ENCODE measurements around the gene ACBD6. TPM values are rescaled to one million over a fixed set of nuclear protein-coding genes. Genes with fewer than 3 reads are reported as not detected.

The ACBD6 gene
- total and polyA plus RNA-seq, 10 of the 15 experiments (the other 5 are each of a cell fraction or from before 2014, with no cell fraction given): 15.0 to 67.3 (median 55.0) TPM

DNA sequence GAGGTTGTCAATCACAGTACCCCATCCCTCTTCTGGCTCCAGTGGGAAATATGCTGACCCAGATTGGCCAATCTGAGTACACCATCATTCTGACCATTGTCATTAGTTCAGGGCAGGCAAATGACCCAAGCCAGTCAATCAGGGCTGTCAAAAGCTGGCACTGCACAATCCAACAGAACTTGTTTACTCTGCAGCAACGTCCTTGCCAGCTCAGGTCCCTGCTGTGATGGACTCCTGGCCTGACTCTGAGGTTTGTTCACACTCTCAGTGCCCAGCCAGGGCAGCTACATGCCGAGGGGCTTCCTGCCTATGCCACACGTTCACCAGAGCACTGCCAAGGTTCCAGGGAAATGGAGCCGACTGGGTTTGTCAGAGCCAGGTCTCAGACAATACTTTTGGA lies 41.7 kb upstream of the ACBD6 start:
- Histone ChIP-seq H3K4me3 (no peak overlapping the region), H3K36me3 (ENCODE audit: control insufficient read depth in 2 of 2, insufficient read depth in 2 of 2, low read length in 1 of 2) (no peaks in the 10 kb centered on the region), H3K27me3 (replicated peaks in 1 of 2; ENCODE audit: control insufficient read depth in 2 of 2, insufficient read depth in 2 of 2, low read length in 1 of 2) (no peaks in the 10 kb centered on the region; a peak in 1 of 4 replicates), H2AFZ (ENCODE audit: control insufficient read depth, low read depth, low read length) (no peak overlapping the region), H3K27ac (ENCODE audit: control insufficient read depth, insufficient read depth) (no peak overlapping the region), H3K9me3 (replicated peaks; ENCODE audit: control insufficient read depth, insufficient read depth, low read length) (no peaks in the 10 kb centered on the region), H3K4me2 (ENCODE audit: control insufficient read depth, insufficient read depth) (no peak overlapping the region), H3K9ac (ENCODE audit: control insufficient read depth, insufficient read depth, low read length) (no peak overlapping the region), H3K79me2 (ENCODE audit: control insufficient read depth, insufficient read depth, low read length) (no peaks in the 10 kb centered on the region), H4K20me1 (ENCODE audit: control insufficient read depth, insufficient read depth) (no peaks in the 10 kb centered on the region), H3K4me1 (ENCODE audit: control insufficient read depth, insufficient read depth, low read length) (no peaks in the 10 kb centered on the region)
- BruUV-seq (replicated peaks): no TSS peak
- ChIA-PET POLR2A (no interaction called here), RAD21 (ENCODE audit: unreplicated experiment) (no interaction called here), CTCF (interaction anchor here (2.3 kb wide), 1 partner anchor 11 kb away, joined by 11 read pairs; no protein-coding TSS in a partner anchor), SMC1A (ENCODE audit: uncharacterized antibody, unreplicated experiment) (interaction anchor here (1.5 to 1.6 kb wide), 2 partner anchors 10 to 318 kb away, joined by 4 read pairs; no protein-coding TSS in a partner anchor)
- intact Hi-C loops (cut with micrococcal nuclease; ENCODE audit: unreplicated experiment): no loop called here
- in situ Hi-C loops (cut with MboI): no loop called here
- no peak for DNase-seq (ENCODE audit: low read depth, low spot score)
- no peak for ATAC-seq
- FAIRE-seq: no peak
- WGBS (ENCODE audit: insufficient coverage, insufficient replicate concordance, low lambda C conversion rate, missing lambda C conversion rate): 21% methylated on average over 4 of the region's 4 CpGs
- TF ChIP-seq SREBF2 (IDR thresholded peaks at IDR 0.05; ENCODE audit: low read length): no peak
- no peak for TF ChIP-seq YBX1 (IDR thresholded peaks at IDR 0.05)
- TF ChIP-seq RBBP5 (conservative IDR thresholded peaks at IDR 0.05): no peak
- no peak for TF ChIP-seq SIN3A (IDR thresholded peaks at IDR 0.05; ENCODE audit: low read depth, low read length)
- TF ChIP-seq RELA (IDR thresholded peaks at IDR 0.05; ENCODE audit: borderline replicate concordance, partially characterized antibody): no peak
- TF ChIP-seq ZBED1 (IDR thresholded peaks at IDR 0.05; ENCODE audit: borderline replicate concordance): no peak
- TF ChIP-seq NR2C1 (IDR thresholded peaks at IDR 0.05): no peak
- no peak for TF ChIP-seq CREM (IDR thresholded peaks at IDR 0.05; ENCODE audit: low read depth)
- TF ChIP-seq, protein P1, sequence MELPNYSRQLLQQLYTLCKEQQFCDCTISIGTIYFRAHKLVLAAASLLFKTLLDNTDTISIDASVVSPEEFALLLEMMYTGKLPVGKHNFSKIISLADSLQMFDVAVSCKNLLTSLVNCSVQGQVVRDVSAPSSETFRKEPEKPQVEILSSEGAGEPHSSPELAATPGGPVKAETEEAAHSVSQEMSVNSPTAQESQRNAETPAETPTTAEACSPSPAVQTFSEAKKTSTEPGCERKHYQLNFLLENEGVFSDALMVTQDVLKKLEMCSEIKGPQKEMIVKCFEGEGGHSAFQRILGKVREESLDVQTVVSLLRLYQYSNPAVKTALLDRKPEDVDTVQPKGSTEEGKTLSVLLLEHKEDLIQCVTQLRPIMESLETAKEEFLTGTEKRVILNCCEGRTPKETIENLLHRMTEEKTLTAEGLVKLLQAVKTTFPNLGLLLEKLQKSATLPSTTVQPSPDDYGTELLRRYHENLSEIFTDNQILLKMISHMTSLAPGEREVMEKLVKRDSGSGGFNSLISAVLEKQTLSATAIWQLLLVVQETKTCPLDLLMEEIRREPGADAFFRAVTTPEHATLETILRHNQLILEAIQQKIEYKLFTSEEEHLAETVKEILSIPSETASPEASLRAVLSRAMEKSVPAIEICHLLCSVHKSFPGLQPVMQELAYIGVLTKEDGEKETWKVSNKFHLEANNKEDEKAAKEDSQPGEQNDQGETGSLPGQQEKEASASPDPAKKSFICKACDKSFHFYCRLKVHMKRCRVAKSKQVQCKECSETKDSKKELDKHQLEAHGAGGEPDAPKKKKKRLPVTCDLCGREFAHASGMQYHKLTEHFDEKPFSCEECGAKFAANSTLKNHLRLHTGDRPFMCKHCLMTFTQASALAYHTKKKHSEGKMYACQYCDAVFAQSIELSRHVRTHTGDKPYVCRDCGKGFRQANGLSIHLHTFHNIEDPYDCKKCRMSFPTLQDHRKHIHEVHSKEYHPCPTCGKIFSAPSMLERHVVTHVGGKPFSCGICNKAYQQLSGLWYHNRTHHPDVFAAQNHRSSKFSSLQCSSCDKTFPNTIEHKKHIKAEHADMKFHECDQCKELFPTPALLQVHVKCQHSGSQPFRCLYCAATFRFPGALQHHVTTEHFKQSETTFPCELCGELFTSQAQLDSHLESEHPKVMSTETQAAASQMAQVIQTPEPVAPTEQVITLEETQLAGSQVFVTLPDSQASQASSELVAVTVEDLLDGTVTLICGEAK (IDR thresholded peaks at IDR 0.05; ENCODE audit: borderline replicate concordance): no peak
- no peak for TF ChIP-seq HDAC6 (IDR thresholded peaks at IDR 0.05; ENCODE audit: unreplicated experiment)
- no peak for TF ChIP-seq MYC (IDR thresholded peaks at IDR 0.05; ENCODE audit: insufficient read depth, insufficient read length, insufficient replicate concordance, low read length, severe bottlenecking)
- TF ChIP-seq, protein P2, sequence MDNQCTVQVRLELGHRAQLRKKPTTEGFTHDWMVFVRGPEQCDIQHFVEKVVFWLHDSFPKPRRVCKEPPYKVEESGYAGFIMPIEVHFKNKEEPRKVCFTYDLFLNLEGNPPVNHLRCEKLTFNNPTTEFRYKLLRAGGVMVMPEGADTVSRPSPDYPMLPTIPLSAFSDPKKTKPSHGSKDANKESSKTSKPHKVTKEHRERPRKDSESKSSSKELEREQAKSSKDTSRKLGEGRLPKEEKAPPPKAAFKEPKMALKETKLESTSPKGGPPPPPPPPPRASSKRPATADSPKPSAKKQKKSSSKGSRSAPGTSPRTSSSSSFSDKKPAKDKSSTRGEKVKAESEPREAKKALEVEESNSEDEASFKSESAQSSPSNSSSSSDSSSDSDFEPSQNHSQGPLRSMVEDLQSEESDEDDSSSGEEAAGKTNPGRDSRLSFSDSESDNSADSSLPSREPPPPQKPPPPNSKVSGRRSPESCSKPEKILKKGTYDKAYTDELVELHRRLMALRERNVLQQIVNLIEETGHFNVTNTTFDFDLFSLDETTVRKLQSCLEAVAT (IDR thresholded peaks at IDR 0.05): no peak
- no peak for TF ChIP-seq RAD21 (IDR thresholded peaks at IDR 0.05; ENCODE audit: insufficient read depth, low read depth, low read length)
- TF ChIP-seq STAT3 (IDR thresholded peaks at IDR 0.05; ENCODE audit: low read depth, low read length): no peak
- TF ChIP-seq POLR2AphosphoS2 (IDR thresholded peaks at IDR 0.05; ENCODE audit: low read depth, low read length): no peak
- TF ChIP-seq, protein P3, sequence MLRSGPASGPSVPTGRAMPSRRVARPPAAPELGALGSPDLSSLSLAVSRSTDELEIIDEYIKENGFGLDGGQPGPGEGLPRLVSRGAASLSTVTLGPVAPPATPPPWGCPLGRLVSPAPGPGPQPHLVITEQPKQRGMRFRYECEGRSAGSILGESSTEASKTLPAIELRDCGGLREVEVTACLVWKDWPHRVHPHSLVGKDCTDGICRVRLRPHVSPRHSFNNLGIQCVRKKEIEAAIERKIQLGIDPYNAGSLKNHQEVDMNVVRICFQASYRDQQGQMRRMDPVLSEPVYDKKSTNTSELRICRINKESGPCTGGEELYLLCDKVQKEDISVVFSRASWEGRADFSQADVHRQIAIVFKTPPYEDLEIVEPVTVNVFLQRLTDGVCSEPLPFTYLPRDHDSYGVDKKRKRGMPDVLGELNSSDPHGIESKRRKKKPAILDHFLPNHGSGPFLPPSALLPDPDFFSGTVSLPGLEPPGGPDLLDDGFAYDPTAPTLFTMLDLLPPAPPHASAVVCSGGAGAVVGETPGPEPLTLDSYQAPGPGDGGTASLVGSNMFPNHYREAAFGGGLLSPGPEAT (IDR thresholded peaks at IDR 0.05; ENCODE audit: low read depth): no peak
- TF ChIP-seq IKZF1 (conservative IDR thresholded peaks at IDR 0.05): no peak
- TF ChIP-seq EGR1 (IDR thresholded peaks at IDR 0.05; ENCODE audit: borderline replicate concordance in 1 of 2, low read depth in 2 of 2, low read length in 2 of 2): no peak
- no peak for TF ChIP-seq NFYA (IDR thresholded peaks at IDR 0.05; ENCODE audit: borderline replicate concordance, low read depth, low read length)

Data from GM12878 (cell line).